Eye (tissue), 1 donor: Measurements from ENCODE around the gene ADORA1.

ENCODE experiments used
- DNase-seq: peaks from one replicate; pipeline ENCODE4 v3.0.0-alpha.2; 2015

Gene ADORA1

DNA sequence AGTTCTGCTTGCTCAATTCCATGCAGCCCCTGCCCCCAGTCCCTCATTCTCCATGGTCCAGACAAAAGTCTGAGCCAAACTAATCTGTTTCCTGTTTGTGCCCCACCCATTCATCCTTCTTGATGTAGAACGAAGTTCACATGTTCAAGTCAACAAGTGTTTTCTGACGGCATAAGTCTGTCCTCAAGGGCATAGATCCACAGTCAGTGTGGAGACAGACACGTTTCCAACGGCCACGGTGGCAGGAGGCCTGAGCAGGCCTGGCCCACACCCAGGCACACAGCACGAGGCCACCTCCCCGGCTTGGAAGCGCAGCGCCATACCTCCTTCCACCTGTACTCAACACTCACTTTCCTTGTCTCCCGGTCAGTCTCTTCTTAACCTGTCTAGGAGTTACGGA, 16.1 kb downstream of the ADORA1 start:
- DNase-seq: no peak

DNA sequence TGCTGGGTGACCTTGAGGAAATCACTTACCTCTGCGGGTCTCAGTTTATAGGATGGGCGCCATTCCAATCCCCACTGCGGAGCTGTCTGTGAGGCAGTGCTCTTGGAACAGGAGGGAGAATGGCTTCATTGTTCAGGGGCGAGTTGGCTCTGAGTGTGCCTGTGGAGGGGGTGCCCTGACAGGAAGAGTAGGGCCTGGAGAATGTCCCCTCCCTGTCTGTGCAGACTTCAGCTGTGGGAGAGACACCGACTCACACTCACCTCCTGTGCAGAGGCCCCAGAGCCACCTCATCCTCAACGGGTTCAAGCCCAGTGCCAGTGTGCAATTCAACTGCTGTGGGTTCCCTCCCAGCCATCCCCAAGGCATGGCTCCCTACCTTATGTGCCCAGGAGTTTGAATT, 17.1 kb downstream of the ADORA1 start:
- no peak for DNase-seq

DNA sequence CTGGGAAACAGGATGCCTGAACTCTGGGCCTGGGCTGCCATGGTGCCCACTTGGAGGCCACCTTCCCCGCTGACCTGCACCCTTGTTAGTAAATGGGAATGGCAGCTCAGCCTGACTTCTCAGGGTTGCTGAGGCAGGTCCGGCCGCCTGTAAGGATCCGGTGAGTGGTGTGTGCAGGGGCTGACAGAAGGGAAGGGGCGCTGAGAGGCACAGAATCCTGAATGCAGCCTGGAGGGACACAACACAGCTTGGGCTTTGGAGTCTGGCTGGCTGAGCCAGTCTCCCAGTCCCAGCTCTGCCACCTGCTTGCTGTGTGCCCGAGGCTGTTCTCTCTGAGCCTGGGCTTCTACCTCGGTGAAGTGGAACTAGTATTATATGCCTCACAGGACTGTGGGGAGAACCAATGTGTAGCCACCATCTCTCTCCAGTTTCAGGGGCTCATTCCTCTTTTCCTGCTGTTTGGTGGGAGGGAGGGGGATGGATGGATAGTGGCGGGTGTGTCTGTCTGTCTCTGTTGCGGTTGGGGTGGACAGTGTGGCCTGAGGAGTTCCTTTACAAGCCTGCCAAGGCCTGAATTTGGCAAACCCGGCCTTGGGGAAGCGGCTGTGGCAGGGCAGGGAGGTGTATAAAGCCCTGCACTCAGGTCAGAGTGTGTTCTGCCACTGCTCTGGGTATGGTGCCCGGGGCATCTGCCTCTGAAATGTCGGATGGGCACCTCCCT, 18.0 kb downstream of the ADORA1 start:
- DNase-seq: no peak

DNA sequence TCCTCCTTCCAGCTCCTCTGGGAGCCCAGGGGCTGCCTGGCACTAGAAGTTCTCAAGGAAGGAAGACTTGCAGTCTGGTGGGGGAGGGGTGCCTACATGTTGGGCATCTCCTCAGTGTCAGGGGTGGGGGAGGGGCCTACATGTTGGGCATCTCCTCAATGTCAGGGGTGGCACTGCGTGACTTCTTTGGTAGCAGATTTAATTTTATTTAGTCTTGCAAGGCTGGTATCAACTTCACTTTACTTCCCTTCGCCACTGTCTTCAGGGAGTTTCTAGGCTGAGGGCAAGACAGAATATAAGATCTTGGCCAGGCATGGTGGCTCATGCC, 18.5 kb downstream of the ADORA1 start:
- no peak for DNase-seq

DNA sequence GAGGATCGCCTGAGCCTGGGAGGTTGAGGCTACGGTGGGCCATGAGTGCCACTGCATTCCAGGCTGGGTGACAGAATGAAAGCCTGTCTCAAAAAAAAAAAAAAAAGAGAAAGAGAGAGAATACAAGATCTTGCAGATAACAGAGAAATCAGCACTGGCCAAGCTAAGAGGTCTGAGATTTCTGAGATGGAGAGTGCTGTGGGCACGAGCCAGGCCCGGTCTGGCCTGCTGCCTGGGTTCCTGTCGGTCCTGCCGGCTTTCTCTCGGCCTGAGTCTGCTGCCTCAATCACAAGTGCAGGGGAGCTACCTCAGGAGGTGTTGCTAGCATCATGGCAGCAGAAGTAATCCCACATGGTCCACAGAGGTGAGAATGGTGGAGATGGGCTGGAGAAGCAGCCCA, 19.0 kb downstream of the ADORA1 start:
- no peak for DNase-seq

DNA sequence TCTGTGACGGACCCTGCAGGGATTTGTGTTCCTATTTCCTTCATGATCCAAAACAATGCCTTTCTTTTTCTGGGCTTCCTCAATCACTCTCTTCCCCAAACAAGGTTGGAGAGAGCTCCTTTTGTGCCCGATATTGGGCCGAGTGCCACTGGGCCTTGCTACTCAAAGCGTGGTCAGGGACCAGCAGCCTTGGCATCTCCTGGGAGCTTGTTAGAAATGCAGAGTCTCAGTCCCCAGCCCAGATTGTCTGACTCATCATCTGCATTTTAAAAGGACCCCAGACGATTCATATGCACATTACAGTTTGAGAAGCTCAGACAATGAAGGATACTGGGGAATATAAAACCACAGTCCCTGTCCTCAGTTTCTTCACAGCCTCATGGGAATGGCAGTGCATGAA, 19.9 kb downstream of the ADORA1 start:
- DNase-seq: no peak

DNA sequence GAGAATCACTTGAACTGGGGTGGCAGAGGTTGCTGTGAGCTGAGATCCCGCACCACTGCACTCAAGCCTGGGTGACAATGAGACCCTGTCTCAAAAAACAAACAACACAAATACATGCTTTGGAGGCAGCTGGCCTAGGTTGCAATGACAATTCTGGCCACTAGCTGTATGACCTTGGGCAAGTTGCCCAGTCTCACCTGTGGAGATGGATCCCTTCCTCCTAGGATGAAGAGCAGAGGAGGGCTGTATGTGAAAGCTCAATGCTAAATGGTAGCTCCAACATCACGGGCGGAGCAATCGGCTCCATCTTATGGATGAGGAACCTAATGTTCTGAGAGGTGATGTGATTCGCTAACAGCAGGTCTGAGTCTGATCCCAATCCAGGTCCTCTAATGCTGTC, 20.6 kb downstream of the ADORA1 start:
- no peak for DNase-seq

DNA sequence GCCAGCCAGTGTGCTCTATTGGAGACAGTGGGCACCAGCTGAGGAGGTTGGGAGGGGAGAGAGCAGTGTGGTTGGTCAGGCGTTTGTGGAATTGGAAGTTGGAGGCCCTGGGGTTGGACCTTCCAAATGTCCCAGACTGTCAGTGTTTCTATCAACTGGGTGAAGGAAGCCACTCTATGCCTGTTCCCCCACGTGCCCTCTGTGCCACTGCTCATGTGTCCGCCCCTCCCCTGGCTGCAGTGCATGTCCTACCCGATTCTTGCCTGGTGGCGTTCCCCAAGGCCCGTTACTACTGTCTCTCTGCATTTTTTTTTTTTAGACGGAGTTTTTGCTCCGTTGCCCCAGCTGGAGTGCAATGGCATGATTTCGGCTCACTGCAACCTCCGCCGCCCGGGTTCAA, 21.1 kb downstream of the ADORA1 start:
- no peak for DNase-seq

DNA sequence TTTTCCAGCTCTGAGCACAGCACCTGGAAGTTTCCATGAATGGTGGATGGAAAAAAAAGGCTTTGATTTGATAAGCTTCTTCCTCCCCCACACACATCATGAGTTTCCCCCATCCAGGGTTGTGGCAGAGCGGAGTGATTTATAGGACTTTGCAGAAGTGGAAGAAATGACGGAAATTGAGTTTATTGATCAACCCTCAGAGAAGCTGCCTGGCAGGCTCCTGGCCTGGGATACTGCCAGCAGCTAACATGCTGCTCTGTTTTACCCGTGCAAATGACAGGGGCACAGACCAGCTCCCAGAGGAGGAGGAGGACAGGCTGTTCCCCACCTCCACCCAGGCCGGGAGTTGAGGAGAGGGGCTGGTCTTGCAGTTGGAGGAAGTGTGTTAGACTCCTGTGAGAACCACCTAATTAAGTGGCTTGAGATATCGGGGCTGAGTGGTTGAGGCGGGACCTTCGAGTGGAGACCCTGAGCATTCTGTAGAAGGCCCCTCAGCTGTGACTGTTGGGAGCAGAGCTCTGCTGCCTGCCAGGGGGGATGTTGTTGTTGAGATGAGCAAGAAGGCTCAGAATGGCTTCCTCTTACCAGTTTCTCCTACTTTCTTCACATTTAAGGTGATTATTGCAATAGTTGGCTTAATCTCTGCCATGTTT, 21.8 kb downstream of the ADORA1 start:
- peak; percentile 52 for DNase-seq

DNA sequence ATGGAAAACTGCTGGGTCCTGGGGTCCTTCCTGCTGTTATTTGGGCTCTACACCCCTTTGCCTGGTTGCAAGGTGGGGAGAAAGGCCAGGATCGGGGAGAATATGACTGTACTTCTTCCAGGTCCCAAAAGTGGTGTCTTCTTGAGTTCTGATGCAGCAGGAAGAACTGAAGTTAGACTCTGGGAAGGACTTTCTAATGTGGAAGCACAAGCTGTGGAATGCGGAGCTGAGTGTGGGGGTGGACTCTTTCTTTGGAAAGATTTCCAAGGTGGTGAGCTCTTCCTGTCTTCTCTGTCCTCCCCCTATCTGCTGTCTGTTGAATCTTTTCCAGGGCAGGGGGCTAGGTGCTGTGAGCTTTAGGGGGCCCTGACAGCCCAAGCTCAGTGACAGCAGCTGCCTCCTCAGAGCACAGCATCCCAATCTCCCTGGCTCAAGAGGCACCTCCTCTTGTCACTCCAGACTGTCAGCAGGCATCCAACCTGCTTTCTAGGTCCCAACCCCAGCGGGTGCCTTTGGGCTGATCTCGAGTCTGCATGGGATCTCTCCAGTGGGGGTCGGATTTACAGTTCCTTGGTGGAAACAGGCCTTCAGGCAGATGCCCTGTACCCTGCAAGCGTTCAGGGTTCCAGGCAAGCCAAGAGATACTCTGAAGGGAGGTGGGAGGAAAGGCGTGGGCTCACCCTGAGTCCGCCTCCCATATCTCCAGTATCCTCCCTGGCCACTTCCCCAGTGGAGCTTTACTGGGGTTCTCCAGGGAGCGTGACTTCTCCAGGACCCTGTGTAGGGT, 23.2 kb downstream of the ADORA1 start:
- DNase-seq: no peak

DNA sequence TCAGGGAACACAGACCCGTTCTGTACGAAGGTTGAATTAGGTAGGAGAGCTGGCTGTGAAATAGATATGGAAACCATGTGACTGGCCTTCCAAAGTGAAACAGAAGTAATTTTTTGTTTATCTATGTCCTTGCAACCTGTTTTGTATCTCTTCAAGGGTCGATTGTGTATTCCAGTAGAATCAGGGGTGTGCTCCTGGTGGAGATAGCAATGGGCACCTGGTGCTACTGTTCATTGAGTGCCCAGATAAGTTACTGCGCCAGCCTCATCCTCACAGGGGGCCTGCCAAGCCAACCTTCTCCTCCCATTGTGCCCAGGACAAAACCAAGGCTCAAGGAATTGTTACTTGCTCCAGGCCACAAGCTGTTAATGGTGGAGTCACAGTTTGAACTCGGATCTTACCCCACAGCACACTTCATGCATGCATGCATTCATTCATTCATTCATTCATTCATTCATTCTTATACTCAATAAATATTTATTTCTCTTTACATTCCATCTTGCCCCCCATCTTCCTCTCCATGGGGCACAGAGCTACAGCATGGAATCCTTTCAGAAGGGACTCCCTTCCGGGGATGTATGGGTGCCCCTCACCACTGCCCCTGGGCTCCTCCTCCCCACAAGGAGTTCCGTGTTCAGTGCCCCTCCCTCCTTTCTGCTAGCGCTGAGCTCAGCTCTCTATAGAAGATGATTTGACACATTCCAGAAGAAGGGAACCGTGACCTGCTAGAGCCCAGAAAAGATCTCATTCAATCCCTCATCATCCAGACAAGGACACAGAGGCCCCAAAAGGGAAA, 24.0 kb downstream of the ADORA1 start:
- DNase-seq: peak; percentile 69

DNA sequence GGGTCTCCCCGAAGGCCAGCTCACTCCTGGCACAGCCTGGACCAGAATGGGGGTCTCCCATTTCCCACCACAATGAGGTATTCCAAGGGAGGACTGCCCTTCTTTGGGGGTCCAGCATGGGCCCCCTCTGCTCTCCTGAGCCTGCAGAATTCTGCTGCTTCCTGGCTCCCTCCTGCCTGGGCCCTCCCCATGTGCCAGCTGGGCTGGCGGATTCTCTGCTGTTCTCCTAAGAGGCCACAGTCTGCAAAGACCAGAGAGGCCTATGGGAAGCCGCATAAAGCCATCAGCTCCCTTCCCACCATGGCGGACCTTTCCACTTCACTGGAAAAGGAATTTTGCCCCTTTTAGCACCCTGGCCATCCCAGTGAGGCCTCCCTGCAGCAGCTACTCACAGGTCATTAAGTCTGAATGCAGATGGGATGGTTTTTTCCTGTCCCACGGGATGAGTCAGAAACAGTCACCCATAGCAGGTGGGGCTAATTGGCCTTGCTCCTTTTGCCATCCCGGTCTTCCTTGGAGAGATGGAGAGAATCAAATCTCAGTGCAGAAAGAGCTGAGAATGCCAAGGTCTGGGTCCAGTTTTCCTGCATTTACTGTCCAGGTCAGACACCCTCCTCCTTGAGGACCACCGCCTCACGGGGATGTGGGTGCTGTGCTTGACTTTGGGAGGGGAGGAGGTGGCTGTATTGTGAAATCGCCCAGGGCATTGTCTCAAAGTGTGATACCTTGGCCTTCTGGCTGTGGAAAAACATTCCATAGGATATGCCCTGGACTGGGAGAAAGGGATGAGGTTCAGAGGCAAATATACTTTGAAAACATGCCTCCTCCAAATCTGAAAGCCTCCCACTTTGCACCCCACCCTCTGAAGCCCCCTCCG, 24.9 kb downstream of the ADORA1 start:
- DNase-seq: peak; percentile 87

DNA sequence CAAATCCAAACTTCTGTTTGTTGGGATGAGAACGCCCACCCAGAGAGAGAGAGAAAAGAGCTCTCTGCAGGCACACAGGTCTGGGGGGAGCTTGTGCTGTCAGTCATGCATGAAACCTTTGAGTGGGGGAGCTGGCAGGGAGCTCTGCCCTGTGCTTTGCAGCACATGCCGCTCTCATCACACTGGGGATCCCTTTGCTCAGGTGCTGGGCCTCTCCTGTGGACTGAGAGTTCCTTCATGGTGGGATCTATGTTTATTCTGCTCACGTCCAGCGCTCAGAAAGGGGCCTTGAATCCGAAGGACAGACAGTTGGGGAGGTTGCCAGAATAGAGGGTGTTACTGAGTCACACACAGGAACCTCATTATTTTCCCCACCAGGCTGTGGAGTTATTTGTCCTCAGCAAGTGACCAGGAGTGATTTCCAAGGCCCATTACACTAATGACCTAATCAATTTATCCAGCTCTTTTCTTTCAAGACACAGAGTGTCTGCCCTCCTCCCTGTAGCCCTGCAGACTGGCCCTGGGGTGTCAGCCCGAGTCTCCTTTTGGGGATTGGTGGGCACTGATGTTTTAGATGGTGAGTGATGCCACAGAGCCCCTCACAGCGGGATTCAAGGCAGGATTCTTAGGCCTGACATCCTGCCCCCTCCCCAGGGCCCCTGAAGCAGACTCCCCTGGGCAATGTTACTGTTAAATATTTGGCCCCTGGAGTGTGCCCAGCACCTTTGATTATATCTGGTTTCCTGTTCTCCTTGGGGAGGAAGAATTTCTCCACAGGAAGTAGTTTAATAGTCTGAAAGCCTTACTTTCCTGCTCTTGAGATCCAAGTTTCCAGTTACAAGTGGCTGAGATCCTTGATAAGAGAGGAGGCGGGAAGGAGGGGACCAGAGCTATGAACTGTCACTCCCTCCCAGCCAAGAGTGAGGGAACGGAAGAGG, 25.8 kb downstream of the ADORA1 start:
- peak; percentile 82 for DNase-seq

DNA sequence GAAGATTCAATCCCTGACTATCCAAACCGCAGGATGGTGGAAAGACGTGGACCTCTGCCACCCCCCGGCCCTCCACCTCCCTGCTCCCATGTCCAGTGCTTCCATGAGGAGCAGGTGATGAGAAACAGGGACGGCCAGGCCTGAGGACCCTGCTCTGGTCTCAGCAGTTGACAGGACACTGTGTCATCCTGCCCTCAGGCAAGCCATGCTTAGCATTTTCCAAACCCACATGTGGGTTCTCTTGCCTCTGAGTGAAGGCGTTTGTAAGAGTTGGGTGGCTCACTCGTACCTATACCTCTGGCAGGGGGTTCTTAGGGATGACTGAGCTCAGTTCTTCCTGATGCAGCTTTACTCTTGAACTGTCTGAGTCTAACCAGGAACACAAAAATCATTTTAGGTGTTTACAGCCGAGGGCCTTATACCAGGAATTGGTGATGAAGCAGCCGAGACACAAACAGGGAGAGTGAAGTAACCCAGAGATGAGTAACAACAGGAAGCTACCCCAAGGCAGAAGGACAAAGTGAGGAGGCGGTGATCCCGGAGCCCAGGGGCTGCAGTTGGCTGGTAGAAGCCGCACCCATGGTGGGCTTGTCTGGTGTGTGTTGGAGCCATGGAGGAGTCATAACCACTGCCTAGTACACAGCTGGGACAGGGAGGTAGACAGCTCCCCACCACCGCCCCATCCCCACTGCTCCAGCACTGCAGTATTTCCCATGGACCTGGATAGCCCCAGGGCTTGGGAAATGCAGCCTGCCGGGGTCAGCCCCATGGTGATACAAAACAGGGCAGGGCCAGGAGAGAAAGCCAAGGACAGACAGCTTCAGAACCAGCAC, 26.7 kb downstream of the ADORA1 start:
- no peak for DNase-seq

DNA sequence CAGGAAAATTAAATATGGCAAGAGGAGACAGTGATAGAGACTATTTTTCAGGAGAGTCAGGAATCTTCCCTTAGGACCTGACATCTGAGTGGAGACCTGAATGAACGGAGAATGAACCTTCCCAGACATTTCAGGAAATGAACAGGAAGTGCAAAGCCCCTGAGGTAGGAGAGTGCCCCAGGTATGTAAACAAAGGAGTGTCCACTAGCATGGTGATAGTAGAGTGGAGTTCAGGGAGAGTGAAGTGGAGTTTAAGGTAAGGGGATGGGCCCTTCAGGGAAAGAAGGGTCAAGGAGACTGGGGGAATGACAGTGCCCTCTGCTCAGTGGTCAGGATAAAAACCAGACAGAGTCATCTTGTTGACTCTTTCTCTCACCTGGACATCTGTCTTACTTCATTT, 28.8 kb downstream of the ADORA1 start:
- DNase-seq: no peak

DNA sequence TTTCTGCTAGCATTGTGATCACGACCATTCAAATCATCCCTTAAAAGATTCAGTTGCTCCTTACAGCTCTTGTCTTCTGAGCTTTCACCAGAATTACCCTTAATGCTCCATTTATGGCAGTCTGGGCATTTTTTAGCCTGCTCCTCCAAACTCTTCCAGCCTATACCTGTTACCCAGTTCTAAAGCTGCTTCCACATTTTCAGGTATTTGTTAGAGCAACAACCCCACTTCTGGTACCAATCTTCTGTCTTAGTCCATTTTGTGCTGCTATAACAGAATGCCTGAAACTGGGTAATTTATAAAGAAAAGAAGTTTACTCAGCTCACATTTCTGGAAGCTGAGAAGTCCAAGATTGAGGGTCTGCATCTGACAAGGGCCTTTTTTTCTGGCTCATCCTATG, 30.9 kb downstream of the ADORA1 start:
- no peak for DNase-seq

DNA sequence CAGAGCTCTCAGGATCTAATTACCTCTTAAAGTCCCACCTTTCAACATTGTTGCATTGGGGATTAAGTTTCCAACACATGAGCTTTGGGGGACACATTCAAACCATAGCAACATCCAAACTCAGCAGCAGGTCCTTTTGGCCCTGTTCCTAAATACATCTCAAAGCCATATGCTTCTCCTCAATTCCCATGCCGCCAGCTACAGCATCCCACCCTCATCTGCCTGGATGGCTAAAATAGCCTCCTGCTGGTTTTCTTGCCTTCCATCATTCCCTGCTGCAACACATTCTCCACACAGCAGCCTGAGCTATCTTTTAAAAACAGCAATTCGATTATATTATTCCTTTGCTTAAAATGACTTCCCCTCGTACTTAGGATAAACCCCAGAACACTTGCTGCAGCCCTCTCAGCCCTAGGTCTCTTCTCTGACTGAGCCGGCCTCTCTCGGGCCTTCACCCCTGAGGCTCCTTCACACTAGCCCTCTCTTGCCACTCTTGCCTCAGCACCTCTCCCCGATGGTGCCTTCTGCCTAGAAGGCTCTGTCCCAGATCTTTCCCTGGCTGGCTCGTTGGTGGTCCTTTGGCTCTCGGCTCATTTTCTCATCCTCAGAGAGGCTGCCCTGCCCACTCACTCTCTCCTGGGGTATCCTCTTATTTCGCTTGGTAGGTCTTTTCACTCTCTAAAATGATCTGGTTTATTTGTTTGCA, 31.6 kb downstream of the ADORA1 start:
- no peak for DNase-seq

DNA sequence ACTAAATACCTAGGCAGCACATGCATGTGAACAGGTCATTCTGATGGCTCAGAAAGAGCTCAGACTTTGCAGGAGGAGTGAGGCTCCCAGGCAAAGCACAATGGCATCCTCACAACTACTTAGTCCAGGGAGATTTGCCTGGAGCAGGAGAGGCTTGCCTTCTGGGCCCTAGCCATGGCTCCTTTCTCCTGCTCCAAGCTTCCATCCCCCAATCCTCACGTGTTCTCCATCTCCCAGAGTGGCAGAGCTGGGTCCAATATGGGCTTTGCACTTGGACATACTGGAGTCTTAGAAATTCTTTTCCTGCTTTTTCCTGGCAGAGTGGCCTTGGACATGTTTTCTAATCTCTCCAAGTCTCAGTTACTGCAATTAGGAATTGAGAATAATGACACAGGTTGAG, 32.3 kb downstream of the ADORA1 start:
- no peak for DNase-seq

DNA sequence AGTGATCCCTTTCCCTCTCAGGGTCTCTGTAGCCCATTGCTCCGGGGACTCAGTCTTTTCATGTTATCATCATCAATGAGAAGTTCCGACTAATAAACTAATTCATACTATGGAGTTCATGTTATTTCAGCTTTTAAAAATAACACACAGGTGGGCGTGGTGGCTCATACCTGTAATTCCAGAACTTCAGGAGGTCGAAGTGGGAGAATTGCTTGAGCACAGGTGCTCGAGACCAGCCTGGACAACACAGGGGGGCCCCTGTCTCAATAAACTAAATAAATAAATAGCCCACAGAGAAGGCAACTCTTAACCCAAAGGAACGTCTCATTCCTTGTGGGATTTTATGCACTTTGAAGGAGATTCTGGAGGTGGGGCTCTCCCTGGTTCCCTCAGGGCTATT, 33.6 kb downstream of the ADORA1 start:
- DNase-seq: no peak

DNA sequence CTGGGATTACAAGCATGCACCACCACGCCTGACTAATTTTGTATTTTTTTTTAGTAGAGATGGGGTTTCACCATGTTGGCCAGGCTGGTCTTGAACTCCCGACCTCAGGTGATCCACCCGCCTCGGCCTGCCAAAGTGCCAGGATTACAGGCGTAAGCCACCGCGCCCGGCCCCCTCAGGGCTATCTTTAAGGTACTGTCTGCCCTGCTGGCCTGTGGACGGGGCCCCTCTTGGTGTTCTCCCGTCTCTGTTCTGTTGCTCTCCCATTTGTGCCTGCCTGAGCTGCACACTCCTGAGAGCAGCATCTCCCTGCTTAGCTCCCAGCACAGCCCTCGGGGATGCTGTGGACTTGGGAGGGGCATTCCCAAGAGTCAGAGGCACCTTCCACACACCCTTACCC, 34.2 kb downstream of the ADORA1 start:
- no peak for DNase-seq
